GM13976 (cell line): ENCODE results near the gene CFAP221.
"Not testable (repeated sequence)": the region's sequence is repeated elsewhere in the genome, so short reads cannot be mapped to it uniquely, and the experiment has no call there.

Experiments
- DNase-seq: peaks from one replicate; pipeline ENCODE4 v3.0.0; 2012; ENCODE audit warnings: low spot score
- in situ Hi-C: fragments of 300-500 bp; cut with MboI; formaldehyde crosslinking; loops from one replicate; pipeline ENCODE4 v1.12.0; 2022; ENCODE audit warnings: low sequenced_read_pairs, mixed read lengths, inconsistent platforms; ENCODE audit not compliant: unreplicated experiment
- TF ChIP-seq, protein P1 (sequence below): IDR thresholded peaks from 2 replicates; pipeline ENCODE4 v1.5.1; 2012; ENCODE audit warnings: borderline replicate concordance, mild to moderate bottlenecking; ENCODE audit not compliant: insufficient read depth; ENCODE audit errors: extremely low read depth, missing control alignments, control extremely low read depth

CFAP221 gene

DNA sequence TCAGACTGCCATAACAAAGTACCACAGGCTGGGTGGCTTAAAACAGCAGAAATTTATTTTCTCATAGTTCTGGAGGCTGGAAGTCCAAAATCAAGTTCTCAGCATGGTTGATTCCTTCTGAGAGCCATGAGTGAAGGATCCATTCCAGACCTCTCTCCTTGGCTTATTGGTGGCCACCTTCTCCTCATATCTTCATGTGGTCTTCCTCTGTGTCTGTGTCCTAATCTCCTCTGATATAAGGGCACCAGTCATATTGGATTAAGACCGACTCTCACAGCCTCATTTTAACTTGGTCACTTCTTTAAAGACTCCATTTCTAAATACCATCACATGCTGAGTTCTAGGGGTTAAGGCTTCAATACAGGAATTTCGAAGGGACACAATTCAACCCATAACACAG is 65.1 kb downstream of the CFAP221 start:
- in situ Hi-C loops, result no loop called here
- DNase-seq, result no peak
- TF ChIP-seq, protein P1, sequence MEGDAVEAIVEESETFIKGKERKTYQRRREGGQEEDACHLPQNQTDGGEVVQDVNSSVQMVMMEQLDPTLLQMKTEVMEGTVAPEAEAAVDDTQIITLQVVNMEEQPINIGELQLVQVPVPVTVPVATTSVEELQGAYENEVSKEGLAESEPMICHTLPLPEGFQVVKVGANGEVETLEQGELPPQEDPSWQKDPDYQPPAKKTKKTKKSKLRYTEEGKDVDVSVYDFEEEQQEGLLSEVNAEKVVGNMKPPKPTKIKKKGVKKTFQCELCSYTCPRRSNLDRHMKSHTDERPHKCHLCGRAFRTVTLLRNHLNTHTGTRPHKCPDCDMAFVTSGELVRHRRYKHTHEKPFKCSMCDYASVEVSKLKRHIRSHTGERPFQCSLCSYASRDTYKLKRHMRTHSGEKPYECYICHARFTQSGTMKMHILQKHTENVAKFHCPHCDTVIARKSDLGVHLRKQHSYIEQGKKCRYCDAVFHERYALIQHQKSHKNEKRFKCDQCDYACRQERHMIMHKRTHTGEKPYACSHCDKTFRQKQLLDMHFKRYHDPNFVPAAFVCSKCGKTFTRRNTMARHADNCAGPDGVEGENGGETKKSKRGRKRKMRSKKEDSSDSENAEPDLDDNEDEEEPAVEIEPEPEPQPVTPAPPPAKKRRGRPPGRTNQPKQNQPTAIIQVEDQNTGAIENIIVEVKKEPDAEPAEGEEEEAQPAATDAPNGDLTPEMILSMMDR, result no peak

DNA sequence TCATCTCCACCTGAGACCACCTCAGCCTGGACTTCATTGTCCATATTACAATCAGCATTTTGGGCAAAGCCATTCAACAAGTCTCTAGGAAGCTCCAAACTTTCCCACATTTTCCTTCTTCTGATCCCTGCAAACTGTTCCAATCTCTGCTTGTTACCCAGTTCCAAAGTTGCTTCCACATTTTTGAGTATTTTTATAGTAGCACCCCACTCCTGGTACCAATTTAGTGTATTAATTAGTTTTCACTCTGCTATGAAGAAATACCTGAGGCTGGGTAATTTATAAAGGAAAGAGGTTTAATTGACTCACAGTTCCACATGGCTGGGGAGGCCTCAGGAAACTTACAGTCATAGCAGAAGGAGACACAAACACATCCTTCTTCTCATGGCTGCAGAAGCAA is 69.9 kb downstream of the CFAP221 start:
- in situ Hi-C loops, DNase-seq: not testable (repeated sequence)

- TF ChIP-seq, protein P1, result no peak
- in situ Hi-C loops, result no loop called here
Observed at GRCh38 chr2:119616421-119616820, 72.2 kb downstream of the CFAP221 start.

GRCh38 chr2:119617455-119617854 is 73.2 kb downstream of the CFAP221 start:
- in situ Hi-C loops, result no loop called here
- DNase-seq, result no peak
- TF ChIP-seq, protein P1, result no peak

More at GRCh38 chr2:119616421-119616820, 72.2 kb downstream of the CFAP221 start:
- no peak for DNase-seq

GRCh38 chr2:119618725-119619124 is 74.5 kb downstream of the CFAP221 start:
- DNase-seq, in situ Hi-C loops: not testable (repeated sequence)

DNA sequence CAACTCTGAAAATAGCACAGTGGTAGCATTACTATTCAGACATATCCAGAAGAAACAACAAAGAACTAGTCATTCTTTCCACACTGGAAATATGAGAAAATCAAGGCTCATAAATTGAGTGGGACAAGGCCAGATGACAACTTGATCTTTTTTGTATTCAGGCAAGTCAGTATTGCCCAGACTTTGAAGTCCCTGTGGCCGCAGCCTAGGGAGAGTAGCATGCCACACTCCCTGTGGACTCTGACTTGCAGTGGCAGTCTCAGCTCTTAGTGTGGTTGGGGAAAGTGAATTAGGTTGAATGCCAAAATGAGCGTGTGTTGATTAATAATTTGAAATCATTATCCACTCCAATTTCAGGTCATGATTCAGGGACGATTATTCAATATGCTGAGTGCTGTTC is 81.0 kb downstream of the CFAP221 start:
- in situ Hi-C loops, result no loop called here
- no peak for DNase-seq
- TF ChIP-seq, protein P1, result no peak

DNA sequence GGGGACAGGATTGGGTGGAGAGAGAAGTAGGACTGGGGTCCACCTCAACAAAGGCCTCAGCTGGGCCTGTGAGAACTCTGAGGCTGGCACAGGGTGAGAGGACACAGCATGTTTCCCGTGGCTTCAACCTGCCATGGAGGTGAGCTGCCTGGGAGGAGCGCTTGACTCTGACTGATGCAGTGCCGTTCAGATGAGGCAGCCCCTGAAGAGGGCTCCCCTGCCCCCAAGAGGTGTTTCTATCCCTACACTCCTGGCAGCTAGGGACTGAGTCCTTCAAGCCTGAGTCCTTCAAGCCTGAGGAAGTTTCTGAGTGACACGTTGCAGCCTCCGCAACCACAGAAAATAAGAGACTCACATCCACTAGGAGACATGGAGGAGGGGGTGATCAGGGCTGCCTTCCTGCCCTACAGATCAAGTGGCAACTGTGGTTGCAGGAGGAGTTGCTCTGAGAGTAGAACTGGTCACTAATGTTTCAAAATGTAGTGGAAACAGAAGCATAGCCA is 85.1 kb downstream of the CFAP221 start:
- TF ChIP-seq, protein P1, result no peak
- no peak for DNase-seq
- in situ Hi-C loops, result no loop called here

- no peak for DNase-seq
- TF ChIP-seq, protein P1, result no peak
- in situ Hi-C loops, result no loop called here
Observed at GRCh38 chr2:119630121-119630520, 85.9 kb downstream of the CFAP221 start.
